ENCODE measurements around the gene CLDN4. TPM values are rescaled to one million over a fixed set of nuclear protein-coding genes. Genes with fewer than 3 reads are reported as not detected.

Gene CLDN4
- total RNA-seq, 1 donor from 2014 or later: 55.5 TPM

- TF ChIP-seq CTCF (IDR thresholded peaks at IDR 0.05; ENCODE audit: insufficient read depth, low read length, severe bottlenecking): no peak
- Histone ChIP-seq H3K36me3 (ENCODE audit: control insufficient read depth, insufficient read depth, low read length) (no peaks in the 10 kb centered on the region), H3K27me3 (ENCODE audit: control insufficient read depth, insufficient read depth, low read length) (peaks cover 2% of the 10 kb centered on the region), H3K4me3 (ENCODE audit: low read depth, low read length) (no peak overlapping the region)
- FAIRE-seq (no peak), DNase-seq (ENCODE audit: low read depth) (no peak)
Measured at GRCh38 chr7:73879977-73880681, 49.3 kb downstream of the CLDN4 start.

GRCh38 chr7:73880755-73881328 is 50.0 kb downstream of the CLDN4 start:
- no peak for TF ChIP-seq CTCF (IDR thresholded peaks at IDR 0.05; ENCODE audit: insufficient read depth, low read length, severe bottlenecking)
- Histone ChIP-seq H3K27me3 (ENCODE audit: control insufficient read depth, insufficient read depth, low read length) (peaks cover 2% of the 10 kb centered on the region), H3K36me3 (ENCODE audit: control insufficient read depth, insufficient read depth, low read length) (no peaks in the 10 kb centered on the region), H3K4me3 (ENCODE audit: low read depth, low read length) (no peak overlapping the region)
- DNase-seq (ENCODE audit: low read depth) (no peak), FAIRE-seq (no peak)

- Histone ChIP-seq H3K27me3 (ENCODE audit: control insufficient read depth, insufficient read depth, low read length) (peaks cover 4% of the 10 kb centered on the region), H3K36me3 (ENCODE audit: control insufficient read depth, insufficient read depth, low read length) (no peaks in the 10 kb centered on the region), H3K4me3 (ENCODE audit: low read depth, low read length) (no peak overlapping the region)
- FAIRE-seq (no peak), DNase-seq (ENCODE audit: low read depth) (no peak)
- TF ChIP-seq CTCF (IDR thresholded peaks at IDR 0.05; ENCODE audit: insufficient read depth, low read length, severe bottlenecking): no peak
Measured at GRCh38 chr7:73881352-73882046, 50.7 kb downstream of the CLDN4 start.

- peaks cover 9% of the 10 kb centered on the region for H3K27me3 ChIP-seq (ENCODE audit: control insufficient read depth, insufficient read depth, low read length)
- DNase-seq (ENCODE audit: low read depth) (no peak), FAIRE-seq (no peak)
- TF ChIP-seq CTCF (IDR thresholded peaks at IDR 0.05; ENCODE audit: insufficient read depth, low read length, severe bottlenecking): no peak
- H3K4me3 ChIP-seq (ENCODE audit: low read depth, low read length): no peak overlapping the region
- no peaks in the 10 kb centered on the region for H3K36me3 ChIP-seq (ENCODE audit: control insufficient read depth, insufficient read depth, low read length)
Measured at GRCh38 chr7:73882047-73882402, 51.2 kb downstream of the CLDN4 start.

Other genes starting within 250 kb of the CLDN4 start
- under 0.01 TPM in 1 of 2 replicates, not detected in the other for gene MLXIPL, start 206.5 kb upstream of the CLDN4 start, total RNA-seq
- gene VPS37D, start 163.2 kb upstream of the CLDN4 start, total RNA-seq: 1.0 and 2.4 TPM in 2 replicates
- gene DNAJC30, start 147.5 kb upstream of the CLDN4 start, total RNA-seq: 0.79 and 1.2 TPM in 2 replicates
- gene BUD23, start 147.4 kb upstream of the CLDN4 start, total RNA-seq: 97.9 and 104 TPM in 2 replicates
- 7.3 and 12.4 TPM in 2 replicates for gene STX1A, start 111.3 kb upstream of the CLDN4 start, total RNA-seq
- 6.5 and 7.1 TPM in 2 replicates for gene ABHD11, start 92.2 kb upstream of the CLDN4 start, total RNA-seq
- gene CLDN3, start 60.7 kb upstream of the CLDN4 start, total RNA-seq: not detected in 2 replicates
- 0.26 and 3.3 TPM in 2 replicates for gene METTL27, start 11.5 kb downstream of the CLDN4 start, total RNA-seq
- not detected in 2 replicates for gene TMEM270, start 30.2 kb downstream of the CLDN4 start, total RNA-seq
- gene ELN, start 197.2 kb downstream of the CLDN4 start, total RNA-seq: under 0.01 TPM in 2 replicates

All from bronchial epithelial cell (primary cell).